GM19468 (cell line): ENCODE measurements around the gene CLDN7.
A peak's percentile ranks its signal among the peaks of the same experiment; 100 is the strongest.

Source experiments
- ATAC-seq: cut with Tn5 transposase; IDR thresholded peaks from one replicate; pipeline ENCODE4 v1.9.1; 2021; ENCODE audit warnings: mild to moderate bottlenecking, moderate library complexity, moderate number of reproducible peaks; ENCODE audit not compliant: unreplicated experiment; ENCODE audit errors: extremely low read depth

The CLDN7 gene

GRCh38 chr17:7262192-7262934 lies at the start of gene CLDN7:
CLDN7 (minus strand) TSS chr17:7262478; CDS start chr17:7262043, 435 bp downstream.
- no peak for ATAC-seq

- ATAC-seq, result no peak
Measured at GRCh38 chr17:7311110-7311705, 48.9 kb upstream of the CLDN7 start.

- ATAC-seq, result no peak
Measured at GRCh38 chr17:7309628-7310027, 47.4 kb upstream of the CLDN7 start.

- ATAC-seq, result no peak
Measured at GRCh38 chr17:7308625-7309433, 46.6 kb upstream of the CLDN7 start.

- ATAC-seq, result no peak
Measured at GRCh38 chr17:7307686-7308624, 45.7 kb upstream of the CLDN7 start.

- ATAC-seq, result peak; percentile 54
Measured at GRCh38 chr17:7306911-7307685, 44.8 kb upstream of the CLDN7 start, which contains the start of gene EIF5A. EIF5A (plus strand) TSS chr17:7307628; CDS start chr17:7309636, 2,008 bp downstream.

- no peak for ATAC-seq
Measured at GRCh38 chr17:7304179-7304578, 41.9 kb upstream of the CLDN7 start.

GRCh38 chr17:7296189-7296861 lies 34.0 kb upstream of the CLDN7 start:
- ATAC-seq, result no peak

- no peak for ATAC-seq
Measured at GRCh38 chr17:7295230-7296180, 33.2 kb upstream of the CLDN7 start.

- ATAC-seq, result no peak
Measured at GRCh38 chr17:7294614-7295153, 32.4 kb upstream of the CLDN7 start, which contains the start of gene YBX2. YBX2 (minus strand) TSS chr17:7294639; CDS start chr17:7294500, 139 bp downstream.

- ATAC-seq, result no peak
Measured at GRCh38 chr17:7293816-7294613, 31.7 kb upstream of the CLDN7 start.

GRCh38 chr17:7293159-7293558 lies 30.9 kb upstream of the CLDN7 start:
- ATAC-seq, result no peak

- no peak for ATAC-seq
Measured at GRCh38 chr17:7292729-7293128, 30.5 kb upstream of the CLDN7 start.

- ATAC-seq, result no peak
Measured at GRCh38 chr17:7292194-7292593, 29.9 kb upstream of the CLDN7 start.

GRCh38 chr17:7290685-7291084 lies 28.4 kb upstream of the CLDN7 start:
- ATAC-seq, result no peak

- ATAC-seq, result no peak
Measured at GRCh38 chr17:7290166-7290565, 27.9 kb upstream of the CLDN7 start.
